Fibroblast of peridontal ligament (primary cell): ENCODE results near the gene MTG2.
A peak's percentile ranks its signal among the peaks of the same experiment; 100 is the strongest.

ENCODE experiments used
- DNase-seq: peaks from one replicate; pipeline ENCODE4 v3.0.0-alpha.2; 2010; ENCODE audit errors: extremely low read depth

The MTG2 gene

DNA sequence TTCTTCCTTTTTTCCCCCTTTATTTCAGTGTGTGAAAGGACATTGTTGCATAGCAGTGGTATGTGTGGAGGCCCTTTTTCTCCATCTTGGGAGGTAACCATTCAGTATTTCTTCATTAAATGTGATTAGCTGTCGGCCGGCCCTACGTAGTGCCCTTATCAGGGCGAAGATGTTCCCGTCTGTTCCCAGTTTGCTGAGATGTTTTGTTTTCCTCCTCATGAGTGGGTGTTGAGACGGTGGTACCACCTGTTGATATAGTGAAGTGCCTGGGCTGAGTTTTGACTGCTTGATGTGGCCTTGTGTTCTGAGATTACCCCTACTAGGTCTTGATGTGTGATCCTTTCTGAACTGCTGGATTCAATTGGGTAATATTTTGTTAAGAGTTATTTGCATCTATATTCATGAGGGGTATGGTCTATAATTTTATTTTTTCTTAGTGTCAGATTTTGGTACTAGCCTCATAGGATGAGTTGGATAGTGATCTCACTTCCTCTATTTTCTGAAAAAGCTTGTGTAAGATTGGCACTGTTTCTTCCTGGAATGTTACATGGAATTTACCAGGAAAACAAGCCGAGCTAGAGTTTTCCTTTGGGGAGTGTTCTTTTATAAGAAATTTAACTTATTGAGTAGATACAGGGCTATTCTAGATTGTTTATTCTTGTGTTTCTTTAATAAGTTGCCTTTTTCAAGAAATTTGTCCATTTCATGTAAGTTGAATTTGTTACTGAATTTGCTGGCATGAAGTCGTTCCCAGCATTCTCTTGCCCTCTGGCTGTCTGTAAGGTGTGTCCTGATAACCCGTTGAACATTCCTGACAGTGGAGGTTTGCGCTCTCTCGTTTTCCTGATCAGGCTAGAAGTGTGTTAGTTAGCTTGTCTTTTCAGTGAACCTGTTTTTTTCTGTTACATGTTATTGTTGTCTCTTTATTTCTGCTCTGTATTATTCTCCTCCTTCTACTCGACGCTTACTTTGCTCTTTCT, 4.3 kb downstream of the MTG2 start:
- peak; percentile 47 for DNase-seq

- DNase-seq = no peak
Observed at GRCh38 chr20:62190639-62191411, 8.0 kb downstream of the MTG2 start.

GRCh38 chr20:62191781-62192559, 9.1 kb downstream of the MTG2 start:
- DNase-seq = no peak

DNA sequence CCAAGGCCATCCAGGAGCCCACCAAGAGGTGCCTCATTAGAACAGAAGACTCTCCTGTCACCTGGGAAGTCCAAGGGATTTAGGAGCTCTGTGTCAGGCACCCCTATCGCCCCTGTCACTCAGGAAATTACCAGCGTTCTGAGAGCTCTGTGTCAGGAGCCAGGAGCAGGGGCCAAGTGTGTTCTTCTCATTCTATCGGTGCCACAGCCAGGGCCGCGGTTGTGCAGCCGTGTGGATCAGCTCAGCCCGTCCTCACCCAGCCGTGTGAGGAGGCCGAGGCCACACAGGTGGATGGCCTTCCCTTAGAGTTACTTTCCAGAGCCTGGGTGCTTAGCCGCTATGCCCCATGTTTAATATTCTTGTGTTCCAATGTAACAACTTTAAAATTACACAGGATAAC, 9.8 kb downstream of the MTG2 start:
- DNase-seq = no peak

GRCh38 chr20:62193079-62194025, 10.5 kb downstream of the MTG2 start:
- no peak for DNase-seq

- DNase-seq = no peak
Observed at GRCh38 chr20:62195075-62195405, 12.2 kb downstream of the MTG2 start.

DNA sequence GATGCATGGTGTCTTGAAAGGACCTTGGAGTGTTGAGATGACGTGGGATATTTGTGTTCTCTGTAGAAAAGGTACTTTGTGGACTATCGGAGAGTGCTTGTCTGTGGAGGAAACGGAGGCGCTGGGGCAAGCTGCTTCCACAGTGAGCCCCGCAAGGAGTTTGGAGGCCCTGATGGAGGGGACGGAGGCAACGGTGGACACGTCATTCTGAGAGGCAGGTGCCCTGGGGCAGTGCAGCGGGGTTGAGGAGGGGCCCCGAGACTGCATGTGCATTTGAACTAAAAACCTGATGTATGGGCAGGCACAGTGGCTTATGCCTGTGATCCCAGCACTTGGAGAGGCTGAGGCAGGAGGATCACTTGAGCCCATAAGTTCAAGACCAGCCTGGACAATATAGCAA, 12.9 kb downstream of the MTG2 start:
- DNase-seq = no peak

DNA sequence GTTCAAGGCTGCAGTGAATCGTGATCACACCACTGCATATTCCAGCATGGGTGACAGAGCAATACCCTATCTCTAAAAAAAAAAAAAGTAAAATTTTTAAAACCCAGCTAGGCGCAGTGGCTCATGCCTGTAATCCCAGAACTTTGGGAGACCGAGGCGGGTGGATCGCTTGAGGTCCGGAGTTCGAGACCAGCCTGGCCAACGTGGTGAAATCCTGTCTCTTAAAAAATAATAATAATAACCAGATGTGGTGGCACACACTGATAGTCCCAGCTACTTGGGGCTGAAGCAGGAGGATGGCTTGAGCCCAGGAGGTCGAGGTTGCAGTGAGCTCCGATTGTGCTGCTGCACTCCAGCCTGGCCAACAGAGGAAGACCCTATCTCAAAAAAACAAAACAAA, 13.5 kb downstream of the MTG2 start:
- no peak for DNase-seq

GRCh38 chr20:62197311-62197710, 14.5 kb downstream of the MTG2 start:
- no peak for DNase-seq

DNA sequence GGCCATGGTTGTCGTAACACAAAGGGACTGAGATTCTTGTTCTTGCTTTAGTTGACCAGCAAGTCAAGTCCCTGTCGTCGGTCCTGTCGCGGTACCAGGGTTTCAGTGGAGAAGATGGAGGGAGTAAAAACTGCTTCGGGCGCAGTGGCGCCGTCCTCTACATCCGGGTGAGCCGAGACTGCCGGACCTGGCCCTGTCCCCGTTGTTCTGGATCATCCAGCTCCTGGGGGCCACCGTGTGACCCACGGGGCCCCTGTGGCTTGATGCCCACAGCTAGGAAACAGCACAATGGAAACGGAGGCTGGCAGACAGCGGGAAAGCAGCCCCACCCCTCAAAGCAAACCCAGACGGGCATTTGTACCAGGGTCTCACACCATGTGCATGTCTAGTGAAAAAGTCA, 15.0 kb downstream of the MTG2 start:
- no peak for DNase-seq

- DNase-seq = no peak
Observed at GRCh38 chr20:62198496-62198895, 15.7 kb downstream of the MTG2 start.

DNA sequence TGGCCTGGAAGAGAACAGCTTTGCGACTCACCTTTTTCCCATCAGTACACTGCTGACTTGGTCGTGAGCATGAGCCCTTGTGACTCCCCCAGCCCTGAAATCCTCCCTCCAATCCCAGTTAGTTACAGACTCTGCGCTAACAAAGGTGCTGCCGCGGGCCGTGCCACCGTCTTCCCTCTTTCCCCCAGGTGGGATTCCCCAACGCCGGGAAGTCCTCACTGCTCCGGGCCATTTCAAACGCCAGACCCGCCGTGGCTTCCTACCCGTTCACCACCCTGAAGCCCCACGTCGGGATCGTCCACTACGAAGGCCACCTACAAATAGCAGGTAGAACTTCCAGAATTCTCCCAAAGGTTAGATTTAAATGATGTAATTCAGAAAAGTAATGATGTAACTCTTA, 16.1 kb downstream of the MTG2 start:
- no peak for DNase-seq

- no peak for DNase-seq
Observed at GRCh38 chr20:62200491-62201172, 17.8 kb downstream of the MTG2 start.

DNA sequence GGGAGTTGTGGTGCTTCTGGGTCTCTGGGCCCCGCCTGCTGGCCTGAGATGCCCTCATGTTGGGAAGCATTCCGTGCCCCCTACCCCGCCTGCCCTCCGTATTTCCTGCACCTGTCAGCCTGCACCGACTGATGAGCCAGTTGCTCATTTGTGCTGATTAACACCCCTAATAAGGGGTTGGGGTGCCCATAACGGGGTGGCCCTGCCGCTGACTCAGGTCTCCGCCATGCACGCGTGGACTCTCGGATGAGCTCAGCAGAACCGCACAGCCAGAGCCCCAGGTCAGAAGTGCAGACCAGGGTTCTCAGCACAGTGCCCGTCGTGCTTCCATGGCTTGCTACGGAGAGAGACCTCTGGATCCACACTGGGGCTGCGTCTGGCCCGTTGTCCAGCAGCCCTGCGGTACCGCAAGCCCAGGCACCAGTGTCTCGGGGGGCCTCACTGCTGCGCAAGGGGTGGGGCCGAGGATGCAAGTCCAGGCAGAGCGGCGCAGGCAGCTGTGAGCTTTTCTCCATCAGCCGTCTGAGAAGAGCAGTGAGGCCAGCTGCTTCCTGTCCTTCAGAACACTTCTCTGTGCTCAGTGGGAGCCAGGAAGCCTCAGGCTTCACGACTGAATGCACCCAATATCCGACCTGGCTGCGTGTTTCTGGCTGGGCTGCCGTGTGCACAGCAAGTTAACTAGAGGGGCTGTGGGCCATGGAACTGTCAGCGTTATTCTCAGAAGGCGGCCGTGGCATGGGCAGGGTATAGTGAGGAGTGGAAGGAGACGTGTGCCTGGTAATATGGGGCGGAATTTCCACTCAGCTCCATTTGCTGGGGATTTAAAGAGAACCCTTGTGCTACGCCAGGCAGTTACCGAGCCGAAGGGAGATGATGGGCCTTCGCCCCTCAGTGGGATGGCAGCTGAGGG, 18.6 kb downstream of the MTG2 start:
- no peak for DNase-seq

DNA sequence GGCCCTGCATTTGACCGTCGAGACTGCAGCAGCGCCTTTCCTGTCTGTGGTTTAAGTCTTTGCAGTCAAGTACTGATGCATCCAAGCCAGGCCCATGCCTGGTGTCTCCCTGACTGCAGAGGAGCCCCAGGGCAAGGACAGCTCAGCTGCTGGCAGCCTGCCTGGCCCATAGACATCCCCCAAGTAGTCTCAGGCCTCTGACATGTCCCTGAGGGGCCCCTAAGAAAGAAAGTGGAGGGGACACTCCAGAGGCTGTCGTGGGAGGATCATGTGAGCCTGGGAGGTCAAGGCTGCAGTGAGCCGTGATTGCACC, 19.2 kb downstream of the MTG2 start:
- no peak for DNase-seq

- no peak for DNase-seq
Observed at GRCh38 chr20:62202676-62203377, 20.0 kb downstream of the MTG2 start.

- DNase-seq = no peak
Observed at GRCh38 chr20:62203378-62204030, 20.7 kb downstream of the MTG2 start.

- DNase-seq = no peak
Observed at GRCh38 chr20:62205618-62206387, 23.0 kb downstream of the MTG2 start.
